HG02938 (cell line): Measurements from ENCODE around the gene PHKB.
A peak's percentile ranks its signal among the peaks of the same experiment; 100 is the strongest.
"Not testable (repeated sequence)": the region's sequence is repeated elsewhere in the genome, so short reads cannot be mapped to it uniquely, and the experiment has no call there.

Experiments used
- ATAC-seq: cut with Tn5 transposase; IDR thresholded peaks from one replicate; pipeline ENCODE4 v1.9.1; 2021; ENCODE audit warnings: mild to moderate bottlenecking, moderate library complexity; ENCODE audit not compliant: unreplicated experiment

PHKB gene

GRCh38 chr16:47664653-47665325 lies 203.7 kb downstream of the PHKB start:
- no peak for ATAC-seq

GRCh38 chr16:47666434-47666833 lies 205.3 kb downstream of the PHKB start:
- no peak for ATAC-seq

GRCh38 chr16:47667956-47668355 lies 206.8 kb downstream of the PHKB start:
- ATAC-seq: no peak

GRCh38 chr16:47672475-47672874 lies 211.3 kb downstream of the PHKB start:
- no peak for ATAC-seq

DNA sequence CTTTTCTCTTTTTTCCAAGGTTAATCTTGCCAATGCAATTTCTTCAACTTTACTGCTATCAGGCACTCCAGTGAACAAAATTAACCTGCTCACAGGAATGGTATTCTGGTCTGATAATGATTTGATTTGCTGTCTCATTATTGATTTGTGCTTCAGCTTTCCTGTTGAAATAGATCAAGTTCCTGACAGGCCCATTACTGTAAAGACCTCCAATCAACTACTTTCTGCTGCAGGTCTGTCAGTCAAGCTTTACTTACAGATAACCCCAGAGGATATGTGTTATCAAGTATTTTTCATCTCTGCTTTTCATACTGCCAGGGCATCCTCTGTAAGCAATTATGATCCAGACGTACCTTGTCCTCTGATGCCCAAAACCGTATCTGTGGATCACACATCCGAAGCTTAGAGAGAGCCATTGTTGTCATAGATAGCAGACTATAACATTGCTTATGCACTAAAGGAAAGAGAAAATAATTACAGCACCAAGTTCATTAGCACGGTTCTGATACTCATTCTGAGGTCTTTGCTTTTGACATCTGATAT lies 215.6 kb downstream of the PHKB start:
- no peak for ATAC-seq

DNA sequence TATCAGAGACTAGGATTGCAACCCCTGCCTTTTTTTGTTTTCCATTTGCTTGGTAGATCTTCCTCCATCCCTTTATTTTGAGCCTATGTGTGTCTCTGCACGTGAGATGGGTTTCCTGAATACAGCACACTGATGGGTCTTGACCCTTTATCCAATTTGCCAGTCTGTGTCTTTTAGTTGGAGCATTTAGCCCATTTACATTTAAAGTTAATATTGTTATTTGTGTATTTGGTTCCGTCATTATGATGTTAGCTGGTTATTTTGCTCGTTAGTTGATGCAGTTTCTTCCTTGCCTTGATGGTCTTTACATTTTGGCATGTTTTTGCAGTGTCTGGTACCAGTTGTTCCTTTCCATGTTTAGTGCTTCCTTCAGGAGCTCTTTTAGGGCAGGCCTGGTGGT lies 220.4 kb downstream of the PHKB start:
- ATAC-seq: not testable (repeated sequence)

- no peak for ATAC-seq
Observed at GRCh38 chr16:47687694-47688093, 226.6 kb downstream of the PHKB start.

DNA sequence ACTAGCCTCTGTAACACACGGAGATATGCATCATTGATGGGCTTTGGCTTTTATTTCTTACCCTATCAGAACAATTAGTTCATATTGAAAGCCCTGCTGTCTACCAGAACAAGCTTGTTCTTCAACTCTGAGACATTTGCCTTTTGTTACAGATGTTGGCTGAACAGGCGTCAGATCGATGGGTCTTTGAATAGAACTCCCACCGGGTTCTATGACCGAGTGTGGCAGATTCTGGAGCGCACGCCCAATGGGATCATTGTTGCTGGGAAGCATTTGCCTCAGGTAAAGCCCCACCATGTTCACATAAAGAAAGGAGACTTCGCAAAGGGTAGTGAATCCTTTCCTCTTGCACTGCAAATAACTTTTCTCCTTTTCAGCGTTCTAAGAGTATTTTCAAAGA lies 232.1 kb downstream of the PHKB start:
- ATAC-seq: no peak

- ATAC-seq: no peak
Observed at GRCh38 chr16:47694543-47694942, 233.4 kb downstream of the PHKB start.

- no peak for ATAC-seq
Observed at GRCh38 chr16:47695756-47696155, 234.6 kb downstream of the PHKB start.

- ATAC-seq: no peak
Observed at GRCh38 chr16:47697826-47698225, 236.7 kb downstream of the PHKB start.

DNA sequence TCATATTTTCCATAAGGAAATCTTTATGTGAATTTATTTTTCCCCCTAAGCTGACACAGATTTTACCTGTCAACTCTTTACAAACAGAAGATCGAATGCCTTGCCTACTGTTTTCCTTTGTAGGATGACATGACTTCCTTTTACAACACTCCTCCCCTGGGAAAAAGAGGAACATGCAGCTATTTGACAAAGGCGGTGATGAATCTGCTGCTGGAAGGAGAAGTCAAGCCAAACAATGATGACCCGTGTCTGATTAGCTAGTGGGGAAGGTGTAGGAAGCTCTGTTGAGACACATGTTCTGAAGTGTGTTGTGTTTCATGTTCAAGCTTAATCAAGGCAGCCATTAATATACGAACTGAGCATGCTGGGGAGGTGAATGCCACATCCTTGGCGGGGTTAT lies 238.0 kb downstream of the PHKB start:
- ATAC-seq: no peak

DNA sequence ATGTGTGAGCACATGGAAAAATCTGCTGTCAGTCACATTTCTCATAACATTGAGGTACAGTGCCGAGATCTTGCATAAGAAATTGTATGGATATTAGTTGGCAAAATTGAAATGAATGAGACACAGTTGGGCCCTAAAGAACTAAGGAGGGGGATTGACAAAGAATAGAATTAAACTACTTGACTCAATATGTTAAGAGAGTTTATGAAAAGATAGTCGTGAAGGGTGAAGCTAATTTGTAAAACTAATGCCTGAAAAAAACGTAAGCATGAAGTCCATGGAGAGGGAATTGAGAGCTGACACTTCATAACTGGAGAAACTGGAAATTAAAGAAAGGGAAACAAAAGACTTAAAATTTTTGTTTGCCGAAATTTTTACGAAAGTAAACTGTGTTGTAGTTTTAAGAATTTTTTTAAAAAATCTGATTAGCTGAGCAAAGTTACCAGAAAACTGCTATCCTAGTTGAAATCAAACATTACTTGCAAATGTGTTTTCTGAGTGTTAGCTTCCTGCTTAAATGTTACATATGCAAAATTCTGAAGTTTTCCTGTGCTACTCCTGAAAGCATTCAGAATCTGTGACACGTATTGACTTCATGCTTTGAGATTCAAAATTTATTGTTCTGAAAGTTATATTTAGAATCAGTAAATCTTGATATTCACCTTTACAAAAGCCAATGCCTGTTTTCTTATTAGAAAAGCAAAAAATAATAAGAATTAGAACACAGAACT lies 239.9 kb downstream of the PHKB start:
- no peak for ATAC-seq

DNA sequence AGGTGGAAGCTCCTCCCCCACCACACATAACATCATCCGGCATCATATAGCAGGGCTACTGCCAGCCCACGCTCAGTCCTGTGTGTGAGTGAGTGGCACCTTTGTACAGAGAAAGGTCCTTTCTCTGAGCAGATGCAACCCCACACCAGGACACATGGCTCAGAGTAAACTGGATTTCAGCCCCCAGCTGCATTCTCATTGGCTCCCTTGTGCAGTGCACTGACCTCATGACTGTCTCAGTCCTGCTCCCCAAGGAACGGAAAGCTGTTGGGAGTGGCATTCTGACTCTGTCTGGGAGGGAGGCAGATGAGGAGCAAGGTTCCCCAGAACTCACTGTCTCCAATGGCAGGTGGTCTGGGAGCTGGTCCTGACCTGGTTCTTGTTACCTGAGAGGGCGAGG lies 244.1 kb downstream of the PHKB start:
- no peak for ATAC-seq

DNA sequence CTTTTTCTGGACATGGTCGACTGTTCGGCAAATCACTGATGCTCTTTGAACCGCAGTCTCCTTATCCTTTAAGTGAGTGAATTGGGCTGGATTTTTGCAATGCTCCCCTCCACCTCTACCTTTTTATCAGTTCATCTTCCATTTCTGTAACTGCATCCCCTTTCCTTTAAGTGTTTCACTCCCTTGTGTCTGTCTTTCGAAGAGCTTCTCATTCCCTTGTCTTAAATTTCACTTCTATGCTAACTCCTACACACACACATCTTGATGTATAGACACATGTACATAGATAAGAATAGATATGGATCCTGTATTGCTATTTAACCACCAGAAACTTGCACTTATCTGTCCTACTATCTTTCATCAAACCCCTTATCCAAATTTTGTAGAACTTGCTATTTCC lies 250.7 kb downstream of the PHKB start:
- ATAC-seq: no peak

DNA sequence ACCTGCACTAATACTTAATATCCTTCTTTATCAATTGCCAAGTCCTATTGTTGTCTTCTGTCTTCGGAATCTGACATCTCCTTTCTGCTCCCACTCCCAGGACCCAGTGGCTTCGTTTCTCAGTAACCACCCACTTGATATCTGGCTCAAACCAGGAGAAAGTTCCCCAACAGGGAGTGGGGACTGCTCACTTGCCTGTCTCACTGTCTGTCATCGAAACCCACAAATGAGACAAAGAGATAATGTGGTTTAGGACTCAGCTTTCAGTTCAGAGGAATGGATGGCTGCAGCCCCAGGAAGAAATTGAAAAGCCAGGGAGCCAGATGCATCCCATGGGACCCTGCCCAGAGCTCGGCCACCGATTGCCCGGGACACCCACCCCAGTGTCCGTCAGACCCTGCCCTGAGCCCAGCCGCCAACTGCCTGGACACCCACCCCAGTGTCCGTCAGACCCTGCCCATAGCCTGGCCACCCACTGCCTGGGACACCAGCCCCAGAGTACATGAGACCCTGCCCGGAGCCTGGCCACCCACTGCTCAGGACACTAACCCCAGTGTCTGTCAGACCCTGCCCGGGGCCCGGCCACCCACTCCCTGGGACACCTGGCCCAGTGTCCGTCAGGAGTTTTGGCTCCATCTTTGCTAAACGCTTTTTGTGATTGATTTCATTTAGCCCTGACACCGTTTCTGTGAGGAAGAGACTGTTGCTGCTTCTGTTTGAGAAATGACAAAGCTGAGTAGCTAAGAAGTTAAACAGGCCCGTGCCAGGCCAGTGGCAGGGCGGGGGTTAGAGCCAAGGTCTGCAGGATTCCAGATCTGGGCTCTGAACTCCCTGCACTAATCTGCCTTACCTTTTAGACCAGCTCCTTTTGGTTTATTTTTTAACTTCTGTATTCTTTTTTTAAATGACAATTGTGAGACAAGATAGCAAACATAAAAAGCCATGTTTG lies 251.4 kb downstream of the PHKB start:
- no peak for ATAC-seq

- peak; percentile 96 for ATAC-seq
Observed at GRCh38 chr16:47713225-47713595, 252.1 kb downstream of the PHKB start.

GRCh38 chr16:47715442-47716083 lies 254.4 kb downstream of the PHKB start:
- no peak for ATAC-seq

GRCh38 chr16:47716571-47716970 lies 255.4 kb downstream of the PHKB start:
- ATAC-seq: no peak

- no peak for ATAC-seq
Observed at GRCh38 chr16:47719713-47720112, 258.6 kb downstream of the PHKB start.
